ENCODE results near the gene CGN.

GRCh38 chr1:151518936-151519335 is 7.7 kb downstream of the CGN start:
- no peak for TF ChIP-seq CTCF (IDR thresholded peaks at IDR 0.05)
- TF ChIP-seq POLR2AphosphoS5 (IDR thresholded peaks at IDR 0.05): no peak
- no peak for TF ChIP-seq POLR2A (IDR thresholded peaks at IDR 0.05)
